H9 (cell line): ENCODE results near the gene SCIN. TPM values are rescaled to one million over a fixed set of nuclear protein-coding genes. Genes with fewer than 3 reads are reported as not detected.
A peak's percentile ranks its signal among the peaks of the same experiment; 100 is the strongest.

ENCODE experiments used
- DNase-seq: peaks from one replicate; pipeline ENCODE4 v3.0.0-alpha.2; 2017
- H2AFZ ChIP-seq: one replicate; pipeline ENCODE4 v1.6.1; 2013; ENCODE audit warnings: mild to moderate bottlenecking, low read length, control low read depth, moderate library complexity
- H2AK5ac ChIP-seq: 2 replicates; pipeline ENCODE4 v1.6.1; 2013; ENCODE audit warnings: low read length, control low read depth, mixed read lengths; ENCODE audit not compliant: insufficient read length
- H2BK120ac ChIP-seq: one replicate; pipeline ENCODE4 v1.6.1; 2013; ENCODE audit warnings: low read depth, mild to moderate bottlenecking, low read length, control low read depth, inconsistent platforms; ENCODE audit not compliant: poor library complexity, severe bottlenecking
- H2BK12ac ChIP-seq: 2 replicates; pipeline ENCODE4 v1.6.1; 2013; ENCODE audit warnings: low read length, control low read depth, mixed read lengths, low read depth; ENCODE audit not compliant: insufficient read length
- H2BK15ac ChIP-seq: 2 replicates; pipeline ENCODE4 v1.6.1; 2013; ENCODE audit warnings: low read depth, low read length, control low read depth
- H2BK20ac ChIP-seq: one replicate; pipeline ENCODE4 v1.6.1; 2013; ENCODE audit warnings: low read depth, mild to moderate bottlenecking, low read length, control low read depth, inconsistent platforms; ENCODE audit not compliant: poor library complexity, severe bottlenecking
- H2BK5ac ChIP-seq: 2 replicates; pipeline ENCODE4 v1.6.1; 2013; ENCODE audit warnings: low read length, control low read depth, mixed read lengths; ENCODE audit not compliant: insufficient read length
- H3K14ac ChIP-seq: 2 replicates; pipeline ENCODE4 v1.6.1; 2013; ENCODE audit warnings: low read length, control low read depth; ENCODE audit not compliant: insufficient read depth
- H3K18ac ChIP-seq: 2 replicates; pipeline ENCODE4 v1.6.1; 2013; ENCODE audit warnings: low read depth, mild to moderate bottlenecking, mixed read lengths, low read length, control low read depth; ENCODE audit not compliant: insufficient read length
- H3K23ac ChIP-seq: 2 replicates; pipeline ENCODE4 v1.6.1; 2013; ENCODE audit warnings: low read length, control low read depth, mixed read lengths, low read depth; ENCODE audit not compliant: insufficient read length
- H3K23me2 ChIP-seq: 2 replicates; pipeline ENCODE4 v1.6.1; 2013; ENCODE audit warnings: low read depth, mild to moderate bottlenecking, mixed read lengths, low read length, control low read depth; ENCODE audit not compliant: insufficient read length, poor library complexity, severe bottlenecking
- H3K27ac ChIP-seq: 2 replicates; pipeline ENCODE4 v1.5.1; 2013; ENCODE audit warnings: low read length, control low read depth, mixed read lengths, low read depth; ENCODE audit not compliant: insufficient read length
- H3K27me3 ChIP-seq: 2 replicates; pipeline ENCODE4 v1.6.1; 2013; ENCODE audit warnings: low read length, control low read depth, inconsistent platforms; ENCODE audit not compliant: insufficient read depth
- H3K4ac ChIP-seq: 2 replicates; pipeline ENCODE4 v1.6.1; 2013; ENCODE audit warnings: low read depth, mild to moderate bottlenecking, control low read depth, inconsistent platforms, low read length, moderate library complexity
- H3K4me1 ChIP-seq: 2 replicates; pipeline ENCODE4 v1.6.1; 2013; ENCODE audit warnings: low read length, control low read depth, inconsistent platforms; ENCODE audit not compliant: insufficient read depth
- H3K4me2 ChIP-seq: 2 replicates; pipeline ENCODE4 v1.6.1; 2013; ENCODE audit warnings: low read length, control low read depth, mixed read lengths; ENCODE audit not compliant: insufficient read length, insufficient read depth
- H3K56ac ChIP-seq: 2 replicates; pipeline ENCODE4 v1.6.1; 2013; ENCODE audit warnings: low read depth, mild to moderate bottlenecking, mixed read lengths, low read length, control low read depth; ENCODE audit not compliant: insufficient read length
- H3K79me1 ChIP-seq: 2 replicates; pipeline ENCODE4 v1.6.1; 2013; ENCODE audit warnings: low read depth, mild to moderate bottlenecking, moderate library complexity, low read length, control low read depth, inconsistent platforms; ENCODE audit not compliant: insufficient read depth, poor library complexity, severe bottlenecking
- H3K79me2 ChIP-seq: 2 replicates; pipeline ENCODE4 v1.6.1; 2013; ENCODE audit warnings: low read length, control low read depth, inconsistent platforms; ENCODE audit not compliant: insufficient read depth
- H3K9ac ChIP-seq: 2 replicates; pipeline ENCODE4 v1.6.1; 2013; ENCODE audit warnings: low read length, control low read depth, mixed read lengths; ENCODE audit not compliant: insufficient read length; ENCODE audit errors: extremely low read depth
- H3K9me3 ChIP-seq: one replicate; pipeline ENCODE4 v1.6.1; 2013; ENCODE audit warnings: low read depth, low read length, inconsistent platforms; ENCODE audit not compliant: control insufficient read depth
- H3T11ph ChIP-seq: one replicate; pipeline ENCODE4 v1.6.1; 2013; ENCODE audit warnings: mild to moderate bottlenecking, low read length, control low read depth, inconsistent platforms
- H4K20me1 ChIP-seq: one replicate; pipeline ENCODE4 v1.6.1; 2013; ENCODE audit not compliant: control insufficient read depth, insufficient read length, insufficient read depth
- H4K5ac ChIP-seq: 2 replicates; pipeline ENCODE4 v1.6.1; 2013; ENCODE audit warnings: low read depth, mild to moderate bottlenecking, mixed read lengths, low read length, control low read depth; ENCODE audit not compliant: insufficient read length
- H4K8ac ChIP-seq: replicated peaks from 2 replicates; pipeline ENCODE4 v1.6.1; 2013; ENCODE audit warnings: low read length, control low read depth, mixed read lengths, low read depth; ENCODE audit not compliant: insufficient read length
- H4K91ac ChIP-seq: 2 replicates; pipeline ENCODE4 v1.6.1; 2013; ENCODE audit warnings: low read depth, mild to moderate bottlenecking, moderate library complexity, mixed read lengths, low read length, control low read depth; ENCODE audit not compliant: insufficient read length
- H3K27ac Mint-ChIP-seq, 3 experiments: 2 replicates in 2 of 3; 3 replicates in 1 of 3; pipeline ENCODE4 v1.8.0; 2020 to 2021; ENCODE audit warnings: mixed read lengths in 3 of 3, mild to moderate bottlenecking in 1 of 3, moderate library complexity in 1 of 3
- H3K27me3 Mint-ChIP-seq: 2 replicates; pipeline ENCODE4 v1.8.0; 2021; ENCODE audit warnings: low read depth, mild to moderate bottlenecking, moderate library complexity, mixed read lengths
- H3K36me3 Mint-ChIP-seq, 3 experiments: 2 replicates in 2 of 3; 3 replicates in 1 of 3; pipeline ENCODE4 v1.8.0; 2020 to 2021; ENCODE audit warnings: low read depth in 3 of 3, mixed read lengths in 3 of 3; ENCODE audit not compliant: insufficient read depth in 1 of 3
- H3K4me1 Mint-ChIP-seq, 2 experiments: 2 replicates each; pipeline ENCODE4 v1.8.0; 2020; ENCODE audit warnings: mixed read lengths in 2 of 2
- H3K4me3 Mint-ChIP-seq, 2 experiments: 2 replicates in 1 of 2; 3 replicates in 1 of 2; pipeline ENCODE4 v1.8.0; 2020 to 2021; ENCODE audit warnings: mild to moderate bottlenecking in 2 of 2, mixed read lengths in 2 of 2, moderate library complexity in 1 of 2
- H3K9me3 Mint-ChIP-seq, 2 experiments: 2 replicates in 1 of 2; 3 replicates in 1 of 2; pipeline ENCODE4 v1.8.0; 2020; ENCODE audit warnings: mild to moderate bottlenecking in 2 of 2, mixed read lengths in 2 of 2, moderate library complexity in 1 of 2
- WGBS: extraction: QIAGEN DNeasy Blood & Tissue Kit; methylation state at CpG from one replicate; pipeline ENCODE4 v1.1.7; 2013; ENCODE audit warnings: missing lambda C conversion rate, low lambda C conversion rate, mixed read lengths; ENCODE audit not compliant: insufficient read length; ENCODE audit errors: extremely low coverage; 5-methylcytosine and 5-hydroxymethylcytosine counted together
- total RNA-seq: library from RNA; stranded (reverse); gene quantifications from 2 replicates; pipeline ENCODE4 v1.2.1, GENCODE V29; 2021
- TF ChIP-seq, protein P1 (sequence below): fragments of 200-600 bp; sonication (generic); conservative IDR thresholded peaks from 3 replicates; pipeline ENCODE4 v1.8.0; 2021; ENCODE audit warnings: antibody characterized with exemption, mild to moderate bottlenecking

SCIN gene
- total RNA-seq, 1 experiment from 2014 or later = 0.44 TPM

DNA sequence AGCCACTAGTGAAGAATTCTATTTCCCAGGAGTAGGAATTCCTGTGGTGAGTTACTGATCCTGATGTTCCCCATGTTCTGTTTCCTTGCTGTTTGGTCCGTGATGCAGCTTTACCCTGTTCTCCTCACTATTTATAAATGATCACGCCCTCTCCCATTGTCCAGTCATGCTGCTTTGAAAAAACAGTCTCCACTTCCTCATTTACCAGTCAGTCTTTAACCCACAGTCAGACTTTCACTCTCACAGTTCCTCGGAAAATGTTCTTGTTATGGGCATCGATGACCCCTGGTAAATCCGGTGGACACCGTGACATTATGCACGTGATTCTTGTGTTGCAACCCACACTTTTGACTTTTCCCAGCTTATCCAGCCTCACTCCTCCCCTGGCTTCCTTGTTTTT is 14.4 kb downstream of the SCIN start:
- Histone ChIP-seq H3K18ac (no peak overlapping the region), H3K4ac (no peak overlapping the region), H4K20me1 (no peaks in the 10 kb centered on the region), H3K4me1 (no peaks in the 10 kb centered on the region), H4K5ac (no peak overlapping the region), H3K9ac (no peak overlapping the region), H2AFZ (no peak overlapping the region), H2BK12ac (no peak overlapping the region), H3K23ac (no peak overlapping the region), H2BK120ac (no peak overlapping the region), H3K79me1 (no peaks in the 10 kb centered on the region), H3K14ac (no peak overlapping the region), H3K9me3 (no peaks in the 10 kb centered on the region), H3K27me3 (no peaks in the 10 kb centered on the region), H4K91ac (no peak overlapping the region), H3K79me2 (no peaks in the 10 kb centered on the region), H3T11ph (no peak overlapping the region), H2BK15ac (no peak overlapping the region), H4K8ac (no peak overlapping the region), H3K4me2 (no peak overlapping the region), H3K23me2 (no peaks in the 10 kb centered on the region), H2BK5ac (no peak overlapping the region), H3K27ac (no peak overlapping the region), H3K56ac (no peak overlapping the region), H2AK5ac (no peak overlapping the region), H2BK20ac (no peak overlapping the region)
- DNase-seq = no peak
- WGBS = no CpG with 5 or more reads among the region's 7 CpGs
- TF ChIP-seq, protein P1, sequence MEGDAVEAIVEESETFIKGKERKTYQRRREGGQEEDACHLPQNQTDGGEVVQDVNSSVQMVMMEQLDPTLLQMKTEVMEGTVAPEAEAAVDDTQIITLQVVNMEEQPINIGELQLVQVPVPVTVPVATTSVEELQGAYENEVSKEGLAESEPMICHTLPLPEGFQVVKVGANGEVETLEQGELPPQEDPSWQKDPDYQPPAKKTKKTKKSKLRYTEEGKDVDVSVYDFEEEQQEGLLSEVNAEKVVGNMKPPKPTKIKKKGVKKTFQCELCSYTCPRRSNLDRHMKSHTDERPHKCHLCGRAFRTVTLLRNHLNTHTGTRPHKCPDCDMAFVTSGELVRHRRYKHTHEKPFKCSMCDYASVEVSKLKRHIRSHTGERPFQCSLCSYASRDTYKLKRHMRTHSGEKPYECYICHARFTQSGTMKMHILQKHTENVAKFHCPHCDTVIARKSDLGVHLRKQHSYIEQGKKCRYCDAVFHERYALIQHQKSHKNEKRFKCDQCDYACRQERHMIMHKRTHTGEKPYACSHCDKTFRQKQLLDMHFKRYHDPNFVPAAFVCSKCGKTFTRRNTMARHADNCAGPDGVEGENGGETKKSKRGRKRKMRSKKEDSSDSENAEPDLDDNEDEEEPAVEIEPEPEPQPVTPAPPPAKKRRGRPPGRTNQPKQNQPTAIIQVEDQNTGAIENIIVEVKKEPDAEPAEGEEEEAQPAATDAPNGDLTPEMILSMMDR = no peak
- H3K27me3 Mint-ChIP-seq = no peaks in the 10 kb centered on the region; the same call in 1 of the 2 replicates
- H3K36me3 Mint-ChIP-seq = peaks cover 0 to 4% (median 0%) of the 10 kb centered on the region in 3 experiments; a peak in 2 of 7 replicates
- H3K9me3 Mint-ChIP-seq = peaks cover 0 to 2% of the 10 kb centered on the region in 2 experiments; a peak in 1 of 5 replicates
- no peak overlapping the region for H3K4me3 Mint-ChIP-seq
- no peaks in the 10 kb centered on the region for H3K4me1 Mint-ChIP-seq
- 0 out of 7 replicates have a peak overlapping the region, but pooled peaks of 1 of the 3 experiments have one; percentile 0 for H3K27ac Mint-ChIP-seq
